Endothelial cell of umbilical vein (primary cell): ENCODE results near the gene DDX49.

Experiments used
- CTCF ChIP-seq, 2 donors: IDR thresholded peaks; 1 replicate in 1 of 2; 2 replicates in 1 of 2; pipeline ENCODE4 v1.5.1; 2011; ENCODE audit warnings: low read length in 2 of 2, mild to moderate bottlenecking in 2 of 2, moderate library complexity in 2 of 2, control low read depth in 1 of 2, inconsistent platforms in 1 of 2, low read depth in 1 of 2; ENCODE audit not compliant: insufficient read depth in 1 of 2; ENCODE audit errors: extremely low read depth in 1 of 2
- EZH2 ChIP-seq: IDR thresholded peaks from 2 replicates; pipeline ENCODE4 v1.6.1; 2012; ENCODE audit warnings: borderline replicate concordance, low read depth, mild to moderate bottlenecking, moderate library complexity, low read length, inconsistent platforms; ENCODE audit not compliant: severe bottlenecking
- FOS ChIP-seq: IDR thresholded peaks from 2 replicates; pipeline ENCODE4 v1.6.1; 2011; ENCODE audit warnings: mild to moderate bottlenecking, low read length, moderate library complexity, borderline replicate concordance; ENCODE audit not compliant: insufficient read depth
- GATA2 ChIP-seq: IDR thresholded peaks from 2 replicates; pipeline ENCODE4 v1.7.0; 2011; ENCODE audit warnings: low read depth, mild to moderate bottlenecking, moderate library complexity, mixed read lengths, low read length; ENCODE audit not compliant: insufficient read length, insufficient read depth
- JUN ChIP-seq: IDR thresholded peaks from 2 replicates; pipeline ENCODE4 v1.6.1; 2011; ENCODE audit warnings: borderline replicate concordance, low read depth; ENCODE audit not compliant: insufficient read length, insufficient read depth
- MAX ChIP-seq: IDR thresholded peaks from 2 replicates; pipeline ENCODE4 v1.6.1; 2011; ENCODE audit not compliant: insufficient read depth, insufficient read length
- MYC ChIP-seq: IDR thresholded peaks from one replicate; pipeline ENCODE4 v1.6.1; 2011; ENCODE audit warnings: mild to moderate bottlenecking, low read depth, low read length
- POLR2A ChIP-seq: IDR thresholded peaks from 2 replicates; pipeline ENCODE4 v1.6.1; 2012; ENCODE audit warnings: low read depth, mild to moderate bottlenecking, control low read depth, low read length
- POLR2AphosphoS5 ChIP-seq: IDR thresholded peaks from 2 replicates; pipeline ENCODE4 v1.6.1; 2012; ENCODE audit warnings: low read depth, mild to moderate bottlenecking, control low read depth, low read length, moderate library complexity; ENCODE audit not compliant: insufficient read depth

- TF ChIP-seq CTCF (IDR thresholded peaks at IDR 0.05; ENCODE audit: extremely low read depth in 1 of 2, insufficient read depth in 1 of 2, low read depth in 1 of 2, low read length in 2 of 2) (no peak), POLR2A (no peak), MAX (no peak), POLR2AphosphoS5 (peak; percentile 31), EZH2 (no peak), JUN (no peak), MYC (no peak), FOS (no peak), GATA2 (no peak)
Observed at GRCh38 chr19:18928018-18928805, 8.7 kb downstream of the DDX49 start.
